ENCODE results near the gene TMCC2.
"Not testable (repeated sequence)": the region's sequence is repeated elsewhere in the genome, so short reads cannot be mapped to it uniquely, and the experiment has no call there.

TMCC2 gene

GRCh38 chr1:205284420-205285144, 56.8 kb downstream of the TMCC2 start:
- peak; percentile 75 for DNase-seq

- DNase-seq = no peak
These were observed 57.8 kb downstream of the TMCC2 start for GRCh38 chr1:205285381-205286101.

GRCh38 chr1:205286335-205286950, 58.7 kb downstream of the TMCC2 start:
- DNase-seq = no peak

- DNase-seq = no peak
These were observed 59.3 kb downstream of the TMCC2 start for GRCh38 chr1:205287076-205287475.

GRCh38 chr1:205287767-205288559, 60.2 kb downstream of the TMCC2 start:
- no peak for DNase-seq

GRCh38 chr1:205291596-205291995, 63.9 kb downstream of the TMCC2 start:
- DNase-seq = no peak

GRCh38 chr1:205293350-205294074, 65.8 kb downstream of the TMCC2 start:
- no peak for DNase-seq

GRCh38 chr1:205294175-205294917, 66.6 kb downstream of the TMCC2 start:
- no peak for DNase-seq

- no peak for DNase-seq
These were observed 67.2 kb downstream of the TMCC2 start for GRCh38 chr1:205294934-205295333.

GRCh38 chr1:205296154-205296553, 68.4 kb downstream of the TMCC2 start:
- DNase-seq = no peak

- DNase-seq = not testable (repeated sequence)
These were observed 69.9 kb downstream of the TMCC2 start for GRCh38 chr1:205297546-205298177.

GRCh38 chr1:205298191-205298994, 70.6 kb downstream of the TMCC2 start:
- DNase-seq = peak; percentile 79

- DNase-seq = no peak
These were observed 72.4 kb downstream of the TMCC2 start for GRCh38 chr1:205300149-205300548.

GRCh38 chr1:205301205-205301821, 73.6 kb downstream of the TMCC2 start:
- peak; percentile 87 for DNase-seq

GRCh38 chr1:205301842-205302588, 74.3 kb downstream of the TMCC2 start:
- no peak for DNase-seq

GRCh38 chr1:205303247-205303888, 75.6 kb downstream of the TMCC2 start:
- DNase-seq = no peak

GRCh38 chr1:205304046-205304694, 76.4 kb downstream of the TMCC2 start:
- no peak for DNase-seq

GRCh38 chr1:205304695-205305070, 76.9 kb downstream of the TMCC2 start:
- no peak for DNase-seq

Data from retina (tissue), 1 donor.